B cell (primary cell): ENCODE results near the gene C16orf82. TPM values are rescaled to one million over a fixed set of nuclear protein-coding genes. Genes with fewer than 3 reads are reported as not detected.
A peak's percentile ranks its signal among the peaks of the same experiment; 100 is the strongest.

Experiments
- ATAC-seq: fragments of 200-7000 bp; cut with Tn5 transposase; one replicate; pipeline ENCODE4 v1.10.0; 2021; ENCODE audit warnings: low read depth, mild to moderate bottlenecking, moderate number of reproducible peaks, moderate library complexity
- CTCF ChIA-PET: fragments of 350-600 bp; sonication (Branson Sonifier 250); formaldehyde crosslinking; loops from one replicate; lab custom pipeline; 2021; ENCODE audit warnings: antibody characterized with exemption, inconsistent platforms; lab: Charles Lee
- POLR2A ChIA-PET: fragments of 350-600 bp; sonication (Branson Sonifier 250); formaldehyde crosslinking; loops from one replicate; lab custom pipeline; 2021; ENCODE audit warnings: antibody characterized with exemption; lab: Charles Lee
- DNase-seq: peaks from one replicate; pipeline ENCODE4 v3.0.0; 2013
- H2AFZ ChIP-seq: 2 replicates; pipeline ENCODE4 v1.6.1; 2012; ENCODE audit warnings: mild to moderate bottlenecking, low read depth, low read length; ENCODE audit not compliant: insufficient read depth, poor library complexity, severe bottlenecking
- H3K27ac ChIP-seq, 2 donors: 1 replicate in 1 of 2; 2 replicates in 1 of 2; pipeline ENCODE4 v1.5.1; 2012 to 2013; ENCODE audit warnings: low read length in 2 of 2, mild to moderate bottlenecking in 2 of 2, moderate library complexity in 1 of 2
- H3K27me3 ChIP-seq, 4 experiments: fragments of 200-600 bp in 1 of 4; sonication (generic) in 1 of 4; replicated peaks in 1 of 4; 1 replicate in 2 of 4; 2 replicates in 2 of 4; pipeline versions ENCODE4 v1.6.1 to v1.7.0; 2013 to 2016; ENCODE audit warnings: low read length in 3 of 4, mild to moderate bottlenecking in 2 of 4, mixed read lengths in 1 of 4, moderate library complexity in 1 of 4; ENCODE audit not compliant: insufficient read depth in 4 of 4, control insufficient read depth in 3 of 4; ENCODE audit errors: control extremely low read depth in 1 of 4
- H3K36me3 ChIP-seq, 2 experiments: replicated peaks in 1 of 2; 1 replicate in 1 of 2; 2 replicates in 1 of 2; pipeline versions ENCODE4 v1.6.1 to v1.7.1; 2013; ENCODE audit warnings: low read length in 1 of 2; ENCODE audit not compliant: insufficient read depth in 2 of 2, control insufficient read depth in 1 of 2; ENCODE audit errors: control extremely low read depth in 1 of 2, extremely low read depth in 1 of 2
- H3K4me1 ChIP-seq, 2 donors: fragments of 200-600 bp in 1 of 2; sonication (generic) in 1 of 2; 1 replicate in 1 of 2; 2 replicates in 1 of 2; pipeline versions ENCODE4 v1.5.1 to v1.6.1; 2013 to 2017; ENCODE audit warnings: low read length in 2 of 2; ENCODE audit not compliant: control insufficient read depth in 2 of 2, insufficient read depth in 2 of 2
- H3K4me2 ChIP-seq: replicated peaks from 2 replicates; pipeline ENCODE3; 2012; ENCODE audit warnings: mild to moderate bottlenecking, low read depth, low read length; ENCODE audit not compliant: poor library complexity, severe bottlenecking
- H3K4me3 ChIP-seq, 5 experiments: fragments of 200-600 bp in 1 of 5; sonication (generic) in 1 of 5; 1 replicate in 3 of 5; 2 replicates in 2 of 5; pipeline versions ENCODE4 v1.5.1 to v1.7.0; 2011 to 2016; ENCODE audit warnings: low read length in 4 of 5, mild to moderate bottlenecking in 4 of 5, low read depth in 2 of 5, control low read depth in 1 of 5, moderate library complexity in 1 of 5; ENCODE audit not compliant: insufficient read depth in 1 of 5; ENCODE audit errors: control extremely low read depth in 1 of 5, extremely low read depth in 1 of 5
- H3K79me2 ChIP-seq: fragments of 200-600 bp; sonication (generic); one replicate; pipeline ENCODE4 v1.6.0; 2016; ENCODE audit warnings: low read length; ENCODE audit not compliant: control insufficient read depth, insufficient read depth
- H3K9ac ChIP-seq: fragments of 200-600 bp; sonication (generic); 2 replicates; pipeline ENCODE4 v1.6.1; 2017; ENCODE audit warnings: mild to moderate bottlenecking, low read length, moderate library complexity
- H3K9me3 ChIP-seq, 3 donors: one replicate each; pipeline versions ENCODE4 v1.6.1 to v1.7.1; 2013; ENCODE audit warnings: low read length in 2 of 3; ENCODE audit not compliant: control insufficient read depth in 2 of 3, insufficient read depth in 1 of 3; ENCODE audit errors: control extremely low read depth in 1 of 3
- H4K20me1 ChIP-seq: 2 replicates; pipeline ENCODE4 v1.6.0; 2012; ENCODE audit warnings: mild to moderate bottlenecking, low read length; ENCODE audit not compliant: insufficient read depth, control insufficient read depth, poor library complexity, severe bottlenecking
- H3K27ac Mint-ChIP-seq: one replicate; pipeline ENCODE4 v1.8.0; 2021; ENCODE audit warnings: mixed read lengths
- H3K27me3 Mint-ChIP-seq: one replicate; pipeline ENCODE4 v1.8.0; 2021; ENCODE audit warnings: mixed read lengths
- H3K4me1 Mint-ChIP-seq: one replicate; pipeline ENCODE4 v1.8.0; 2021; ENCODE audit warnings: mixed read lengths
- H3K4me3 Mint-ChIP-seq: one replicate; pipeline ENCODE4 v1.8.0; 2021; ENCODE audit warnings: mixed read lengths
- H3K9me3 Mint-ChIP-seq: one replicate; pipeline ENCODE4 v1.8.0; 2022; ENCODE audit warnings: mixed read lengths; ENCODE audit not compliant: insufficient read depth
- EZH2 ChIP-seq: IDR thresholded peaks from 2 replicates; pipeline ENCODE4 v1.6.1; 2012; ENCODE audit warnings: borderline replicate concordance, low read depth, mild to moderate bottlenecking, moderate library complexity, low read length; ENCODE audit not compliant: insufficient read depth, poor library complexity, severe bottlenecking
- WGBS: methylation state at CpG from one replicate; pipeline ENCODE4 v1.1.5; 2013; ENCODE audit warnings: missing lambda C conversion rate; ENCODE audit not compliant: insufficient coverage; 5-methylcytosine and 5-hydroxymethylcytosine counted together
- intact Hi-C: fragments of 100-400 bp; cut with micrococcal nuclease; formaldehyde crosslinking; loops from one replicate; pipeline ENCODE4 v1.10.0; 2022
- polyA plus RNA-seq: library from polyadenylated mRNA; depleted of rRNA; stranded (reverse); fragments of >200 nt; gene quantifications from 2 replicates; pipeline ENCODE4 v1.2.3, GENCODE V29; 2012
- total RNA-seq, 2 donors: library from RNA; stranded (reverse); fragments of 120-200 nt in 1 of 2; gene quantifications; 1 replicate in 1 of 2; 2 replicates in 1 of 2; pipeline versions ENCODE4 v1.2.3 to v1.2.4, GENCODE V29; 2013 to 2022
- TF ChIP-seq, protein P1 (sequence below): fragments of 200-600 bp; IDR thresholded peaks from one replicate; pipeline ENCODE4 v1.8.0; 2022; ENCODE audit warnings: antibody characterized with exemption, mild to moderate bottlenecking

The C16orf82 gene
- total and polyA plus RNA-seq, 2 donors (not counting 1 experiment from before 2014, with no cell fraction given) = not detected

DNA sequence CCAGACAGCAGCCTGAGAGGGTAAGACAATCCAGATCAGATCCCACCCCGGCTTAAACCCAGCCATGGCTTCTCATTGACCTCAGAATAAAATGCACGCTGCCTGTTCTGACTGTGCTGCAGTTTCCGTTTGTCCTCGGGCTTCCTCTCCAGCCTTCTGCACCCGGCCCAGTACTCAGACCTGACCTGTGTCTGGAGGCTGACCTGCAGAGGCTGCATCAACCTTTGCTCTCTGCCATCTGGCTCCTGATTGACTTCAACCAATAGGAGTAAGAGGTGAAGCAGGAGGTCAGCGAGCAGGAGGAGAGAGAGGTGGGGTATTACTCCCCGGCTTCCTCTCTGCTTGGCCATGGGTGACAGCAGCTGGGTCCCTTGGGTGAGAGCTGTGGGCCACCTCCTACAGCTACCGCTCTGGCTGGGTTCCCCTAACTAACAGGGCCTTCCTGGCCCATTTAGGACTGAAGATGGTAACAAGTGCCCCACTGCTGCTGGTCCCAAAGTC is 46.7 kb downstream of the C16orf82 start:
- DNase-seq (peak; percentile 70), ATAC-seq (peak; percentile 91)
- peaks cover 41 to 57% of the 10 kb centered on the region in 2 donors for H3K4me1 ChIP-seq
- Mint-ChIP-seq H3K9me3 (no peaks in the 10 kb centered on the region), H3K27me3 (no peaks in the 10 kb centered on the region), H3K4me1 (peaks cover 44% of the 10 kb centered on the region), H3K27ac (peak overlapping the region; percentile 94), H3K4me3 (peak overlapping the region; percentile 69)
- H3K36me3 ChIP-seq = no peaks in the 10 kb centered on the region
- no peaks in the 10 kb centered on the region for H3K79me2 ChIP-seq
- intact Hi-C loops = loop anchor here (1.0 kb wide), 1 partner anchor 254 kb away; no protein-coding TSS in a partner anchor
- peak overlapping the region; percentile 26 to 52 for H3K27ac ChIP-seq
- H3K27me3 ChIP-seq = no peaks in the 10 kb centered on the region
- WGBS = 8% methylated on average over 8 of the region's 8 CpGs
- H3K4me2 ChIP-seq = peak overlapping the region; percentile 71
- ChIA-PET POLR2A (no interaction called here), CTCF (interaction anchor here (1.0 to 1.1 kb wide), 3 partner anchors 216 to 337 kb away, joined by 3 to 5 read pairs (median 3); no protein-coding TSS in a partner anchor)
- peak overlapping the region; percentile 7 for H3K9ac ChIP-seq
- H2AFZ ChIP-seq = peak overlapping the region; percentile 75
- no peak for TF ChIP-seq EZH2
- TF ChIP-seq, protein P1, sequence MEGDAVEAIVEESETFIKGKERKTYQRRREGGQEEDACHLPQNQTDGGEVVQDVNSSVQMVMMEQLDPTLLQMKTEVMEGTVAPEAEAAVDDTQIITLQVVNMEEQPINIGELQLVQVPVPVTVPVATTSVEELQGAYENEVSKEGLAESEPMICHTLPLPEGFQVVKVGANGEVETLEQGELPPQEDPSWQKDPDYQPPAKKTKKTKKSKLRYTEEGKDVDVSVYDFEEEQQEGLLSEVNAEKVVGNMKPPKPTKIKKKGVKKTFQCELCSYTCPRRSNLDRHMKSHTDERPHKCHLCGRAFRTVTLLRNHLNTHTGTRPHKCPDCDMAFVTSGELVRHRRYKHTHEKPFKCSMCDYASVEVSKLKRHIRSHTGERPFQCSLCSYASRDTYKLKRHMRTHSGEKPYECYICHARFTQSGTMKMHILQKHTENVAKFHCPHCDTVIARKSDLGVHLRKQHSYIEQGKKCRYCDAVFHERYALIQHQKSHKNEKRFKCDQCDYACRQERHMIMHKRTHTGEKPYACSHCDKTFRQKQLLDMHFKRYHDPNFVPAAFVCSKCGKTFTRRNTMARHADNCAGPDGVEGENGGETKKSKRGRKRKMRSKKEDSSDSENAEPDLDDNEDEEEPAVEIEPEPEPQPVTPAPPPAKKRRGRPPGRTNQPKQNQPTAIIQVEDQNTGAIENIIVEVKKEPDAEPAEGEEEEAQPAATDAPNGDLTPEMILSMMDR = no peak
- no peaks in the 10 kb centered on the region for H3K9me3 ChIP-seq
- H4K20me1 ChIP-seq = no peaks in the 10 kb centered on the region
- H3K4me3 ChIP-seq = no peak overlapping the region

DNA sequence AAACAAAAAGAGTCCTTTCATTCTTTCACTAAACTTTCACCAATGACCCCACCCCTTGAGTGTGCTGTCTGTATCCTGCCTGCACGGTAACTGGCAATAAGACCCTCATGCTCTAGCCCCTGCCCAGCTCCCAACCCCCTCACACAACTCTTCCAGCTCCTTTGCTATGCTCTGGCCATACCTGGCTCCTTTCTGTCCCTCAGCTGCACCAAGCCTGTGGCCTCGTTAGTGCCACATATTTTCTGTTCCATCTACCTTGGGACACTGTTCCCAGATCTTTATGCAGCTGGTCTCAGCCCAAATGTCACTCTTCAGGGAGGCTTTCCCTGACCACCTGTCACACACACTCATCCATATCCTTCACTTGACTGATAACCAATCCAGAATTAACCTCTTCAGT is 47.3 kb downstream of the C16orf82 start:
- no peak for ATAC-seq
- peak overlapping the region; percentile 94 for H3K27ac Mint-ChIP-seq

More for the DNA sequence above, 47.3 kb downstream of the C16orf82 start:
- H3K27me3 ChIP-seq = no peaks in the 10 kb centered on the region
- peaks cover 48% of the 10 kb centered on the region for H3K4me1 Mint-ChIP-seq
- peaks cover 45 to 58% of the 10 kb centered on the region in 2 donors for H3K4me1 ChIP-seq
- ChIA-PET POLR2A (no interaction called here), CTCF (interaction anchor here (1.0 to 1.1 kb wide), 2 partner anchors 253 to 337 kb away, joined by 3 read pairs; no protein-coding TSS in a partner anchor)
- no peaks in the 10 kb centered on the region for H3K9me3 ChIP-seq
- DNase-seq = no peak
- H3K36me3 ChIP-seq = no peaks in the 10 kb centered on the region
- no peak overlapping the region for H3K4me3 ChIP-seq
- peak overlapping the region; percentile 69 for H3K4me3 Mint-ChIP-seq
- peak overlapping the region; percentile 71 for H3K4me2 ChIP-seq
- no peaks in the 10 kb centered on the region for H3K9me3 Mint-ChIP-seq
- no peaks in the 10 kb centered on the region for H3K27me3 Mint-ChIP-seq
- peak overlapping the region; percentile 7 for H3K9ac ChIP-seq
- H2AFZ ChIP-seq = peak overlapping the region; percentile 75
- intact Hi-C loops = no loop called here
- WGBS = 45% methylated on average over 2 of the region's 2 CpGs
- no peak for TF ChIP-seq EZH2
- TF ChIP-seq, protein P1 = no peak
- H3K27ac ChIP-seq = peak overlapping the region; percentile 26 to 52
- no peaks in the 10 kb centered on the region for H3K79me2 ChIP-seq
- H4K20me1 ChIP-seq = no peaks in the 10 kb centered on the region
